Heart left ventricle (tissue), 13 donors: ENCODE results near the gene USP46.

Source experiments
- CTCF ChIP-seq, 12 donors: fragments of 200-600 bp; sonication (generic) in 4 of 12; IDR thresholded peaks; one replicate each; pipeline versions ENCODE4 v1.5.0 to v1.8.0; 2018 to 2022; ENCODE audit warnings: antibody characterized with exemption in 12 of 12, mild to moderate bottlenecking in 5 of 12
- POLR2A ChIP-seq, 2 donors: fragments of 450-650 bp; IDR thresholded peaks; one replicate each; pipeline ENCODE4 v1.6.1; 2017; ENCODE audit warnings: antibody characterized with exemption in 2 of 2, mild to moderate bottlenecking in 2 of 2, moderate library complexity in 2 of 2
- donor health status: ischemic (EF 13 %, LVEDD 7.1; RV severe dilation, severe dysfunction).
- donor health status: DM: no; HTN: yes; CAD: no.
- donor health status: DM: no; HTN: no; CAD: no.
- donor health status: ischemic (EF 25% LVEDD 6.9; RV normal size, moderate dysfunction).
- donor health status: ischemic (EF 25% LVEDD 5.7; RV mildly dilated, moderate dysfunction).
- donor health status: ischemic (EF 35%, LVEDD 5.7; RV mildly dilated, moderate dysfunction).
- donor health status: nonischemic (EF 11% LVEDD 7.7; RV severe dilation, severe dysfunction).
- donor health status: DM: yes; HTN: yes; CAD: no.
- donor health status: PGD.
- donor health status: ischemic (EF 29% LVEDD 5.4; RV normal size, mild dysfunction).
- donor health status: nonischemic (EF 23%, LVEDD 6.1; RV moderate dilation, normal function).

DNA sequence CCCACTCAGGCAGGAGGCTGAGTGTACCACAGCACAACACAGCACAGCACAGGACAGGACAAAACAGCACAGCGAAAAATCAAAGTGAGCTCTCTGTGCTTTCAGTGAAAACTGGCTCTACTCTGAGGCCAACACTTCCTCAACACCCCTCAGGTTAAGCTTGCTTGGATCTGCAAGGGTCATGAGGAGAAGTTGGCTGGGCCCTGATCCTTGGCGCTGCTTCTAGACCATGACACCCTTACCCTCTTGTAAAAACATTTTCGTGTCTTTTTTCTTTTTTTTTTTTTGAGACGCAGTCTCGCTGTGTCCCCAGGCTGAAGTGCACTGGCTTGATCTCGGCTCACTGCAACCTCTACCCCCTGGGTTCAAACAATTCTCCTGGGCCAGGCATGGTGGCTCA is 25.3 kb downstream of the USP46 start:
- TF ChIP-seq CTCF (IDR thresholded peaks at IDR 0.05) (no peak), POLR2A (IDR thresholded peaks at IDR 0.05) (no peak)
